ENCODE results near the gene MEIS1. TPM values are rescaled to one million over a fixed set of nuclear protein-coding genes. Genes with fewer than 3 reads are reported as not detected.

The MEIS1 gene
- total RNA-seq, 1 experiment from 2014 or later = 4.1 TPM

DNA sequence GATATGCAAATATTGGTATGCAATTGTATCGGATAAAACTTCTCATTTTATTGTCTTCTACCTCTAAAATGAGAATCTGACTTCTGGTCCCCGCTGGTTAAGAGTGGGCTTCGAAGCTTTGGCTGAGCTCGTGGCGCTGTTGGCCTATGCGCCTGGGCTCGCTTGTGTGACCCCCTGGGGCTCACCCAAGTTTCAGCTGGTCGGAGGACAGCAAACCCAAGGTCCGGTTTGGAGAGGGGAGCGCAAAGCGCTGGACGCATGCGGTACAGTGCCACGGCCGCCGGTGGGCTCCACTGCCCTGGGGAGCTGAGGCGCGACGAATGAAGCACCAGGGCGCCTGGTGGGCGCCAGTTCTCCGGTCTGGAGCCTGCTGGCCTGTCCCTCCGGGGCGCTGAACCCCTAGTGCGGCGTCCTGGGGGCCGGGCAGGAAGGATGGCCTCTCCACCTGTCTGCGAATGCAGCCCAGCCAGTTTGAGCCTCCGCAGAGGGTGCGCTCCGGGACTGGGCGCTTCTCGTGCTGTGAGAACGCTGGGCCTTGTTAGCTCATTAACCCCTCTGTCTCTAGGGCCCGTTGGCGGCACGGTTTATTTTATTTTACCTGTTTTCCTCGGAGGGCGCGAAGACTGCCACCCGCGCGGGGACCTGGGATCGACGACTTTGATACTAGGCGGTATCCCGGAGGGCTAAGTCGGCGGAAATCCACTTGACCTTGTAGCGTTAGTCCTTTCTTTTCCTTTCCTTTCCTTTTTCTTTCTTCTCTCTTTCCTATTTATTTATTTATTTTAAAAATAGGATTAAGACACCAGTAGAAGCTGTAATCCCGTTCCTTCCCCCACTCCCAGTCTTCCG lies 10.4 kb downstream of the MEIS1 start:
- POLR2A ChIA-PET (ENCODE audit: unreplicated experiment) = no interaction called here
- no peak overlapping the region for H3K4me3 ChIP-seq (ENCODE audit: low read length)

DNA sequence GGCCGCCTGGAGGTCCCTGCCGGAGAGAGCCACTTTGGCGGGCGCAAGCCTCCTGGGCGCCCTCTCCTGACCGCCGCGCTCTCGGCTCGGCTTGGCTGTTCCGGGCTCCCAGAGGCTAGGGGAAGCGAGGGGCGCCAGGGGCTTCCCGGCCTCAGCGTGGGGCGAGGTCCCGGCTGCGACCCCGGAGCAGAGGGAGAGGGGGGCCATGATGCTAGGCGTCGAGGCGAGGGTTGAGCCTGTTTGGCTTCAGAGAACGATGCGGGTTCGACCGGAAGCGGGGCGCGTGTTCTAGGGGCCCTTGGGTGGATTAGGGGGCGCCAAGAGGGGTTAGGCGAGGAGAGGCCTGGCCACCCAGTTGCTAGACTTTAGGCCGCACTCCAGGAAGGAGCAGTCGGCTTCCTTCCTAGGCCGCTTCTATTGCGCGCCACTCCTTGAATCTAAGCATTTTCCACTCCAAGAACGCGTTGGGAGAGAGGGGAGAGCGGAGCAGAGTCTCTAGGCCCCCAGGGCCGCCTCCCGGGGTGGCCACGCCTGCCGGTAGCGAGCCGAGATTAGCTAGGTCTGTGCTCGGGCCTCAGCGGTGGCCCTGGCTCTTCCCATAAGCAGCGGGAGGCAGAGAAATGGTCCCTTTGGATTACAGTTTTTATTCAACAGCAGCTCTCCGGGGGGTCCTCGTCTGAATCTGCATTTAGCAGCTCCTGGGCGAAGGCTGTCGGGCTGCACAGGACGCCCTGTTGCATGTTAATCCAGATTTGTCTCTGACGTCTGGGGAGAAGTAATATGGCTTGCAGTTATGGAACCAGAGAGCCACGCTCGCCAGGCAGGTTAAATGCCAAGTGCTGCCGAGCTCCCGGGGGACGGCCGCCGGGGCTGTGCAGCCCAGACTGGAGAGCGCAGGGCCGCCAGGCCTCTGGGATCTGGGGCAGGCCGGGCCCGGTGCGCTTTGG lies 11.3 kb downstream of the MEIS1 start:
- TF ChIP-seq, protein P1, sequence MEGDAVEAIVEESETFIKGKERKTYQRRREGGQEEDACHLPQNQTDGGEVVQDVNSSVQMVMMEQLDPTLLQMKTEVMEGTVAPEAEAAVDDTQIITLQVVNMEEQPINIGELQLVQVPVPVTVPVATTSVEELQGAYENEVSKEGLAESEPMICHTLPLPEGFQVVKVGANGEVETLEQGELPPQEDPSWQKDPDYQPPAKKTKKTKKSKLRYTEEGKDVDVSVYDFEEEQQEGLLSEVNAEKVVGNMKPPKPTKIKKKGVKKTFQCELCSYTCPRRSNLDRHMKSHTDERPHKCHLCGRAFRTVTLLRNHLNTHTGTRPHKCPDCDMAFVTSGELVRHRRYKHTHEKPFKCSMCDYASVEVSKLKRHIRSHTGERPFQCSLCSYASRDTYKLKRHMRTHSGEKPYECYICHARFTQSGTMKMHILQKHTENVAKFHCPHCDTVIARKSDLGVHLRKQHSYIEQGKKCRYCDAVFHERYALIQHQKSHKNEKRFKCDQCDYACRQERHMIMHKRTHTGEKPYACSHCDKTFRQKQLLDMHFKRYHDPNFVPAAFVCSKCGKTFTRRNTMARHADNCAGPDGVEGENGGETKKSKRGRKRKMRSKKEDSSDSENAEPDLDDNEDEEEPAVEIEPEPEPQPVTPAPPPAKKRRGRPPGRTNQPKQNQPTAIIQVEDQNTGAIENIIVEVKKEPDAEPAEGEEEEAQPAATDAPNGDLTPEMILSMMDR (conservative IDR thresholded peaks at IDR 0.05; ENCODE audit: low read depth, low read length) = no peak
- TF ChIP-seq EZH2 (IDR thresholded peaks at IDR 0.05; ENCODE audit: low read length, unreplicated experiment) (no peak), EZH2phosphoT487 (IDR thresholded peaks at IDR 0.05; ENCODE audit: borderline replicate concordance, low read length) (no peak)
- BruUV-seq (replicated peaks) = no TSS peak
- no peak overlapping the region for H3K9ac ChIP-seq (ENCODE audit: low read length)
- no peaks in the 10 kb centered on the region for H3K4me1 ChIP-seq (ENCODE audit: insufficient read depth, low read length)
- no peak for ATAC-seq
- no peak overlapping the region for H2AFZ ChIP-seq (ENCODE audit: low read length)
- intact Hi-C loops (cut with micrococcal nuclease) = no loop called here
- ChIA-PET CTCF (no interaction called here), POLR2A (ENCODE audit: unreplicated experiment) (no interaction called here)
- H3K36me3 ChIP-seq (ENCODE audit: low read depth, low read length) = no peaks in the 10 kb centered on the region
- H3K4me2 ChIP-seq (ENCODE audit: low read length) = no peak overlapping the region
- no peak overlapping the region for H3K27ac ChIP-seq (ENCODE audit: low read length)
- H3K9me2 ChIP-seq (replicated peaks; ENCODE audit: low read length) = no peaks in the 10 kb centered on the region
- H4K20me1 ChIP-seq (ENCODE audit: low read length) = no peaks in the 10 kb centered on the region
- no peaks in the 10 kb centered on the region for H3F3A ChIP-seq (ENCODE audit: low read length, unreplicated experiment)
- no peaks in the 10 kb centered on the region for H3K9me3 ChIP-seq (ENCODE audit: low read length)
- no peak overlapping the region for H3K4me3 ChIP-seq (ENCODE audit: low read length)
- DNase-seq = no peak
- H3K79me2 ChIP-seq (ENCODE audit: low read length) = no peaks in the 10 kb centered on the region
- no peaks in the 10 kb centered on the region for H3K27me3 ChIP-seq (ENCODE audit: low read length)

More for the DNA sequence above, 10.4 kb downstream of the MEIS1 start:
- Histone ChIP-seq H3K79me2 (ENCODE audit: low read length) (no peaks in the 10 kb centered on the region), H3K9ac (ENCODE audit: low read length) (no peak overlapping the region), H3K36me3 (ENCODE audit: low read depth, low read length) (no peaks in the 10 kb centered on the region), H3K9me2 (replicated peaks; ENCODE audit: low read length) (no peaks in the 10 kb centered on the region), H3K27me3 (ENCODE audit: low read length) (no peaks in the 10 kb centered on the region), H3F3A (ENCODE audit: low read length, unreplicated experiment) (no peaks in the 10 kb centered on the region), H2AFZ (ENCODE audit: low read length) (no peak overlapping the region), H3K4me1 (ENCODE audit: insufficient read depth, low read length) (no peaks in the 10 kb centered on the region), H3K9me3 (ENCODE audit: low read length) (no peaks in the 10 kb centered on the region), H3K27ac (ENCODE audit: low read length) (no peak overlapping the region), H4K20me1 (ENCODE audit: low read length) (no peaks in the 10 kb centered on the region), H3K4me2 (ENCODE audit: low read length) (no peak overlapping the region)
- intact Hi-C loops (cut with micrococcal nuclease) = no loop called here
- DNase-seq (no peak), ATAC-seq (no peak)
- CTCF ChIA-PET = no interaction called here
- BruUV-seq (replicated peaks) = no TSS peak
- no peak for TF ChIP-seq EZH2 (IDR thresholded peaks at IDR 0.05; ENCODE audit: low read length, unreplicated experiment)
- TF ChIP-seq, protein P1 (conservative IDR thresholded peaks at IDR 0.05; ENCODE audit: low read depth, low read length) = no peak
- no peak for TF ChIP-seq EZH2phosphoT487 (IDR thresholded peaks at IDR 0.05; ENCODE audit: borderline replicate concordance, low read length)
